SK-N-DZ (cell line): ENCODE results near the gene ZBTB7A.
"Not testable (repeated sequence)": the region's sequence is repeated elsewhere in the genome, so short reads cannot be mapped to it uniquely, and the experiment has no call there.

Source experiments
- DNase-seq: peaks from one replicate; pipeline ENCODE4 v3.0.0-alpha.2; 2015; ENCODE audit warnings: low spot score

Gene ZBTB7A

DNA sequence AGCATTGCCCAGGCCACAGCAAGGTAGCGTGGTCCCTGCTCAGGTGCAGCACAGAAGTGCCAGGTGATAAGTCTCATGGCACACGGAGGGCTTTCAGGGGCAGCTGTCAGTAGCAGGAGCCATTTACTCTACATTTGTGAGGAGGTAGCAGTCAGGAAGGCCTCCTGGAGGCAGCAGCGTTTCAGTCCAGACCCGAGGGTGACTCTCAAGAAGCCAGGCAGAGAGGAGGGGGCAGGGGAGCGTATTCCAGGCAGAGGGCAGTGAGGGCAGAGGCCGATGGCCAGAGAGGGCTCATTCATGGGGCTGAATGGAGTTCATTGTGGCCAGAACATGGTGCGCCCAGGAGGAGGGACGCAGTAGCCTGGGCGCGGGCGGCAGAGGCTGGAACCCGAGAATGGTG lies 50.2 kb downstream of the ZBTB7A start:
- no peak for DNase-seq

DNA sequence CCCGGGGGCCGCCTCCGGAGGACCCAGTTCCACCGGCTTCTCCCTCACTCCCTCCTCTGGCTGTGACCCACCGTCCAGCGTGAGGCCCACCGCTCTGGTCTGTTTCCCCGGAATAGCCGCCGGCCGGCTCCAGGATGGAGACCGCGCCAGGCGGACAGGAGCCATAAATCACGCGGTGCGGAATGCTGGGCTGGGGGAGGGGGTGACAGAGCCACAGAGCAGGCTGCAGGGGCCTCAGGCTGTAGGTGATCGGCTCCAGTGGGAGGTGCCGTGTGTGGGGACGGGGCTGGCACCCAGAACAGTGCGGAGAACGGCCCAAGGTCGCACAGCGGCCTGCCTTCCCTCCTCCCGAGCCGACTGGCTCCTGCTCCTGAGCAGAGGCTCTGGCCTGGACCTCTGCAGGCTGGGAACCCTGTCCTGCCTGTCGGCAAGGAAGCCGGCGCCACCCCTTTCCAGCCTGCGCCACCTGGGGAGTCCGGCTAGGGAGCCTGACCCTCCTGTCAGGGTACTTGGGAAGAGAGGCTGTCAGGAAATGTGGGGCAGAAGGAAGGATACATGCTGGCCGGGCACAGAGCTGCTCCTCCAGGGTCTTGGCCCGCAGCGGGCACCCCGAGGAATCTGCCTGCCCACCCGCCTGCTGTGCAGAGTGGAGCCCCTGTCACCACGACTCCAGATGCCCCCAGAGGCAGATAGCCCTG lies 50.8 kb downstream of the ZBTB7A start:
- DNase-seq: peak; percentile 55

DNA sequence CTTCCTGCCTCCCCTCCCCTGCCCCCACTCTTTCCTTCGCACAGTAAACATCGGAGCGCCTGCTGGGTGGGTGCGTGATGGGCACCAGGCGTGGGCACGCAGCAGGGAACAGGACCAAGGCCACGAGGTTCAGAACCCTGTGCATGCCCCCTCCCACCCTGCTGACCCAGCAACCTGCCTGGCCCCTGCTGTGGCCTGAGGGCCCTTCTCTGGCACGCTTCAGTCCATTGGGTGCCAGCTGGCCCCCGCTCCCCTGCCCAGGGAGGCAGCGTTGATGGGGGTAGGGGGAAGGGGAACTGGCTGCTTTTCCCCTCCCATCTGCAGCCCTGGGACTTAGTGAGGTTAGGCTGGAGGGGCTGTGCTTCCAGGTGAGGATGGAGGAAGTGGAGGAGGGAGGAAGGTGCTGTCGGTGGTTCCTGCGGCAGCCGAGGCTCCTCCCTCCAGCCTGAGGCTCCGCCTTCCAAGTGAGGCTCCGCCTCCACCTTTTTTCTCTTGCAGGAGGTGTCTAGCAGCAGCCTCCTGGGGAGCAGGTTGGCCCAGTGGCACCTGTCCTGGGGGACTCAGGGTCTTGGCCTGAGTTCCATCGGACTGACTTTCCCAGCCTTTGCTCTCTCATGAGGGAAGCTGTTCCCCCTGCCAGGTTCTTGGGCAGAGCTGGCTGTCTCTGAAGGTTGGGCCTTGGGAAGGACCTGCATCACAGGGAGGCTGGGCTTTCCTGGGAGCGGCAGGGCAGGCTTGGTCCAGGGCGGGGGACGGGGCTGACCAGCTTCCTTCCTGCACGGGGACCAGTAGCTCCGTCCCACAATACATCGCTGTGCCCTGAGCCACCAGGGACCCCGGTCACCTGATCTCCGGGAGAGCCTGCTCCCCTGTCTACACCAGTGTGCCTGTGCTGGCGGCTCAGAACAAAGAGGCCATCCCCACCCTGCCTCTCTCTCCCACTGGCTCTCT lies 51.9 kb downstream of the ZBTB7A start:
- DNase-seq: no peak

DNA sequence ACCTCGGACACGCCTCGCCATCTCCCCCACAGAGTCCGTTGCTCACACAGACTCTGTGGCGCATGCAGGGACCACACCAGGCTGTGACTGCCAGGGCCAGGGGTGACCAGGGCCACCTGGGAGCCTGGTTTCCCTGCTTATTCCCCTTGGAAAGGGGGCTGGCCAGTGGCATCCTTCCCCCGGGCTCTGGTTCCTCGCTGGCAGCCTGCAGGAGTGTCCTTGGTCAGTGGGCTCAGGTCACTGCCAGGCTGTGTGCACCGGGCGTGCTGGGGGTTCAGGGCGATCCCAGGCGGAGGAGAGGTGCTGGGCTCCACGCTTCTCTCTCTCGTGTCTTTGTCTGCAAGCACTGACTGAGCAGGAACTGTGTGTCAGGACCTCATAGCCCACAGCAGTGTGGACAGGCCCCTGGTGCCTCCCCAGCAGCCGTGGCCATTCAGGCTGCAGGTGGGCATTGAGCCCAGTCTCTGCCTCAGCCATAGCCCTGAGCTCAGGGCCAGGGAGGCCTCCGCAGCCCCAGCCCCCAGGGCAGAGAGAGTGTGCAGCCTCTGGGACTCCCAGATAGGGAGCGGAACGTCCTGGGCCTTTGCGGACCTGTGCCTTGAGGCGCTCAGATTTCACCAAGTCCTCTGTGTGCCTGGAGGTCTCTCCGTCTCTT lies 52.7 kb downstream of the ZBTB7A start:
- DNase-seq: no peak

DNA sequence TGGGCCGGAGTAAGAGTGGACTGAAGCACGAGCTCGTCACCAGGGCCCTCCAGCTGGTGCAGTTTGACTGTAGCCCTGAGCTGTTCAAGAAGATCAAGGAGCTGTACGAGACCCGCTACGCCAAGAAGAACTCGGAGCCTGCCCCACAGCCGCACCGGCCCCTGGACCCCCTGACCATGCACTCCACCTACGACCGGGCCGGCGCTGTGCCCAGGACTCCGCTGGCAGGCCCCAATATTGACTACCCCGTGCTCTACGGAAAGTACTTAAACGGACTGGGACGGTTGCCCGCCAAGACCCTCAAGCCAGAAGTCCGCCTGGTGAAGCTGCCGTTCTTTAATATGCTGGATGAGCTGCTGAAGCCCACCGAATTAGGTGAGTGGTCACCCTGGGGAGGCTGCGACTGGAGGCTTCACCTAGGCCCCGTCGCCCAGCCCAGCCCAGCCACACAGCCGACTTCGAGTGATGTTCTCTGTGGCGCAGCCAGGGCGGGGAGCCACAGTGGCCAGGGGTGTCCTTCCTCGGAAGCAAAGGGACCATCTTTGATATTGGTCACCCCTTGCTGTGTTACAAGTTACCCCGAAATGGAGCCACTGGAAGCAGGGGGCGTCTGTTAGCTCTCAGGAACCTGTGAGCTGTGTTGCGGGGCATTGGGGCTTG lies 53.6 kb downstream of the ZBTB7A start:
- no peak for DNase-seq

DNA sequence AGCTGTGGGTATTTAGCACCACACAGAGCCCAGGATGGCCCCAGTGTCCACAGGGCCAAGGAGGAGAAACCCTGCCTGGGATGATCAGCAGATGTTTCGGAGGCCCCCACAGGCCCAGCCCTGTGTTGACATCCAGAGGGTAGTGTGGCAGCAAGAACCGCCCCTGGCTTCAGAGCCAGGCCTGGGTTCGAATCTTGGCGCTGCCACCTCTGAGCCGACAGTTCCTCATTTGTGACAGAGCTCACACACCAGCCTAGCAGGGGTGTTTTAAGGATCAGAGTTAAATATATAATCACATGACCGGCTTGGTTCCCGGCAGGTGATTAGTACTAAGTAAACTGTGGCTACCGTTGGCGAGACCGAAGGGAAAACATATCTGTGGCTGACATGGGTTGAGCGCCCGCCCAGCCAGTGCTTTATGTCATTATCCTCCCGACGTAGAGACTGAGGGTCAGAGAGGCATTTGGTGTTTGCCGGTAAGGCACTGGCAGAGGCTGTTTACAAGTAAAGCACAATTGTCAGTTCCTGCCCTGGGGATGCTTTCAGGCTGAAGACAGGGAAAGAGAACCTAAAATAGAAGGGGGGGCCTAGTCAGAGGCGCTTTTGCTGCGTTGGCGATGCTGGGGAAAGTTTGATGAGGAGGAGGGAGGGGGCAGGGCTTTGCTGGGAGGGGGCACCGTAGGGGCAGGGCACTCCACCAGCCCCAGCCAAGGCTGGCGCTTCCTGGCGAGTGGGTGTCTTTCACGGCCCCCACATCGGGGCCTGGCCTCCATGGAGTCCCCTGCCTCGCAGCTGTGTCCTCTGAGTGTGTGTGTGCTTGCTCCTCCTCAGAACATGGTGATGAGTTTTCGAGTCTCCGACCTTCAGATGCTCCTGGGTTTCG lies 54.4 kb downstream of the ZBTB7A start:
- no peak for DNase-seq

DNA sequence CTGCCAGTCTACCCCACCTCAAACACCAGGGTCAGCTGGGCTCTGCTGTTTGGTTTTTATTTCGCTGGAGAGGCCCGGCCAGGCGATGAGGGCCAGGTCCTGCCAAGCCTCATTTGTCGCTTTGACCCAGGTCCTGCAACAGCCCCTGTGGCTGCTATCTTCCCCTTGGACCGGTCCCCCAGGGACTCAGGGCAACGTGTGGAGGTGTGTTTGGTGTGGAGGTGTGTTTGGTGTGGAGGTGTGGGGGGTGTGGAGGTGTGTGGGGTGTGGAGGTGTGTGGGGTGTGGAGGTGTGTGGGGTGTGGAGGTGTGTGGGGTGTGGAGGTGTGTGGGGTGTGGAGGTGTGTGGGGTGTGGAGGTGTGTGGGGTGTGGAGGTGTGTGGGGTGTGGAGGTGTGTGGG lies 55.3 kb downstream of the ZBTB7A start:
- not testable (repeated sequence) for DNase-seq

DNA sequence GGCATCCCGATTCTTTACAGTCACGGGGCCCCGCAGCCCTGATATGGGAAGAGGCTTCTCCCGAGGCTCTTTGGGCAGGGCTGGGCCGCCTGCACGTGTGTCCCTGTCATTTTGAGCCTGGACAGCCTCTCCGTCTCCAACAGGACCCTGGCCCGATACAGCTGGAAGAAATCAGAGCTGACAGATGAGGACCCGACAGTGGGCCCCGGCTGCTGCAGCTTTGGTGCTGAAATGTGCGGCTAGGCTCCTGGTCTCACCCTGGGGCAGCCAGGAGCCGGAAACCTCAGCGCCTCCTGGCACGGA lies 55.9 kb downstream of the ZBTB7A start:
- DNase-seq: peak; percentile 52

DNA sequence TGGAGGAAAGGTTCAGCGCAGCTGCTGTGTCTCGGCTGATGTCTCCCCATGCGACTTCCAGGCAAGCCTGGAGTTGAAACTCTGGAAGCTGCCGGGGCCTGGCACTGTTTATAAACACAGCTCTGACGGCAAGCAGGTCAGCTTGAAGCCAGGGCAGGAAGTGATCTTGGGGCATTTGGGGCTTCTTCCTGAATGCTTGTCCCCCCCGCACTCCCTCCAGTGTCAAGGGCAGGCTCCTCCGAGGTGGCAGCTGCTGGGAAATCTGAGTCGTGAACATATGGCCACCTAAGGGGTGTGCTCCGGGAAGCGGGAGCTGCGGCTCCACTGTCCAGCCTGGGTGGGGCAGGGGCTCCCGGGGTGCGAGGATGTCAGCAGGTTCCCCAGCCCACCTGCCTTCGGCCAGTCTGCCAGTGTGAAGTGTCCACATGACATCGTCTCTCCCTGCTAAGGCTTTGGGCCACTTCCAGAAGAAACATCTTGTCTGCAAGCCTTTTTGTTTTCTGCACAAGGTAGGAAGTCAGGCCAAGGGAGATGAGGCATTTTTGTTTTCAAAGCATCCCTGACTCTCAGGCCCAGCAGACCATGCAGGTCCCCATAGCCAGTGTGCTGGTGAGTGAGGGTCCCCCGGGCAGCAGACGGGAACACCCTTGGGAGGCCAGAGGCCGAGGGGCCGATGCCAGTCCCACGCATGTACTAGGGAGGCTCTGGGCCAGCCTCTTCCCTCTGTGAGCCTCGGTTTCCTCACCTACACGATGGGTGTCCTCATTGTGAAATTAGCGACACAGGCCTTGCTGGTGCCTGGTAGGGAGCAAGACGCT lies 56.5 kb downstream of the ZBTB7A start:
- no peak for DNase-seq

DNA sequence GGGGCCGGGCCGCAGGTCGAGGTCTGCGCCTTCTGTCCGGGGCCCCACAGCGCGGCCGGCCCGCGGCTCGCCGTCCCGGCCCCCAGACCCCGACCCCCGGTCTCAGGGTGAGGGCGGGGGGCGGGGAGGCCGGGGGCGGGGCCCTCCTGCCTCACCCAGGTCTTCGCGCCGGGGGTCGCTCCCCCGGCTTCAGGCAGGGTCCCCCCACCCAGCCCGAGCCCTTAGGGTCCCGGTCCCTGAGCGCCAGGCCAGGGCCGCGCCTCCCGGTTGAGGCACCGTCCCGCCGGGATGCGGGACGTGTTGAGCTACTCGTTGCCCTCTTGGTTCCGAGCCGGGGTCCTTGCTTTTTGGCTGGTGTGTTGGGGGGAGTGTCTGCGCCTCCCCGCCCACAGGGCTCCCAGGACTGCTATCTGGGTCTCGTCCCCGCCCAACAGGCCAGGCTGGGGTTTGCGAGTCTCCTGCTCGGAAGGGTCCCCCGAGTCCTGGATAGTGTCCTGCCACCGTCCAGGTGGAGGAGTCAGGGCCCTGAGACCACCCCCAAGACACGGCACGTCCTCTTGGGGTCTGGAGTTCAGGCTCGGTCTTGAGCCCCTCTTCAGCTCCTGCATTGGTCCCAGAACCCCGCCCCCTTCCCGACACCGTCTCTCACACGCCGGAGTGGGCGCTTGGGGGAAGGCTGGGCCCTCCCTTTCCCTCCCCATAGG lies 58.7 kb downstream of the ZBTB7A start:
- no peak for DNase-seq

DNA sequence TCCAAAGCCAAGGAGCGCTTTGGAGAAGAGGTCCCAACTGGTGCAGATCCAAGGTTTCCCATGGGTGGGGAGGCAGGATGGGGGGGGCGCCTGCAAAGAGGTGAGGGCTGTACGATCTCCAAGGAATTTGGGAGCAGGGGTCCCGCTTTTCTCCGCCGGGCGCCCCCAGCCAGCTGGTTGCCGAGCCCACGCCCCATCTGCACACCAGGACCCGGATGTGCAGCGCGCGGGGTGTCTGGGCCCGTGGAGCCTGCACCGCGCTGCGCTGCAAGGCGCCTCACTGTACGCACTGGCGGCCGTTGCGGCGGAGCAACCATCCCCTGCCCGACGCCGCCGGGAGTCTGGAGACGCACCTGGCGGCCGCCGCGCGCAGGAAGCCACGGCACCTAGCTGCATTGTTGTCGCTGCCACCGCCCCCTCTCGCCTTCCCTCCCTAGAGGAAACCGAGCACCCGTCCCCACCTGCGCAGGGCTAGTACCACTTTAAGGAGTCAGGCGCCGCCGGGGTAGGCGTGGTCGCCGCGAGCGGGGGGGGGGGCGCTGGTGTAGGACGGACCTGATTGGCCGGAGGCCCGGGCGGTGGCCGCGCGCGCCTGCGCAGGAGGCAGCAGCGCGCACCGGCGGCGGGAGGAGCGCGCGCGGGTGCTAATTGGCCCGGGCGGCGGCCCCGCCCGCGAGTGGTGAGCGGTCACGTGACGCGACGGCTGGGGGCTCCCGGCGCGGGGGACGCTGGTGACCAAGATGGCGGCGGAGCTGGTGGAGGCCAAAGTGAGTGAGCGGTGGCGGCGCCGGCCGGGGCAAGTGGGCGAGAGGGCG lies 59.5 kb downstream of the ZBTB7A start, which contains the start of gene PIAS4:
Gene PIAS4 (plus strand): TSS at position 716 of the 815 bp plus-strand sequence. CDS start 25 bp downstream, at position 741.
- peak; percentile 88 for DNase-seq

DNA sequence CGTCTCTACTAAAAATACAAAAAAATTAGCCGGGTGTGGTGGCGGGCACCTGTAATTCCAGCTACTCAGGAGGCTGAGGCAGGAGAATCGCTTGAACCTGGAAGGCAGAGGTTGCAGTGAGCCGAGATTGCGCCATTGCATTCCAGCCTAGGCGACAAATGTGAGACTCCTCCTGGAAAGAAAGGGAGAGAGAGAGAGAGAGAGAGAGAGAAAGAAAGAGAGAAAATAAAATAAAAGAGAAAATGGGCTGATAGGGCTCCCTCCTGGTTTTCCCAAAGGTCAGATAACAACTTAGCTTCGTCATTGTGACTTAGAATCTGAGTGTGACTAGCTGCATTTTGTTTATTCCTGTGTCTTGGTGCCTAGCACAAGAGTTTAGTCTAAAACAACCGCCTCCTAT lies 61.3 kb downstream of the ZBTB7A start:
- not testable (repeated sequence) for DNase-seq

DNA sequence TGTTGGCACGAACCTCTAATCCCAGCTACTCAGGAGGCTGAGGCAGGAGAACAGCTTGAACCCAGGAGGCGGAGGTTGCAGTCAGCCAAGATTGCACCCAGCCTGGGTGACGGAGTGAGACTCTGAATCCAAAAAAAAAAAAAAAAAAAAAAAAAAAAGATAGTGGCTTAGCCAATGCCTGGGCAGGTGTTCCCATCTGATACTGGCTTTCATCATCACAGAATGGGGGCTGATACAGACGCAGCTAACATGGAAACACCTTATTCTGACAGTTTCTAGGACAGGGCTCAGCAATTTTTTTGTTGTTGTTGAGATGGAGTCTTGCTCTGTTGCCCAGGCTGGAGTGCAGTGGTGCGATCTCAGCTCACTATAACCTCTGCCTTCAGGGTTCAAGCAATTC lies 65.9 kb downstream of the ZBTB7A start:
- DNase-seq: not testable (repeated sequence)

DNA sequence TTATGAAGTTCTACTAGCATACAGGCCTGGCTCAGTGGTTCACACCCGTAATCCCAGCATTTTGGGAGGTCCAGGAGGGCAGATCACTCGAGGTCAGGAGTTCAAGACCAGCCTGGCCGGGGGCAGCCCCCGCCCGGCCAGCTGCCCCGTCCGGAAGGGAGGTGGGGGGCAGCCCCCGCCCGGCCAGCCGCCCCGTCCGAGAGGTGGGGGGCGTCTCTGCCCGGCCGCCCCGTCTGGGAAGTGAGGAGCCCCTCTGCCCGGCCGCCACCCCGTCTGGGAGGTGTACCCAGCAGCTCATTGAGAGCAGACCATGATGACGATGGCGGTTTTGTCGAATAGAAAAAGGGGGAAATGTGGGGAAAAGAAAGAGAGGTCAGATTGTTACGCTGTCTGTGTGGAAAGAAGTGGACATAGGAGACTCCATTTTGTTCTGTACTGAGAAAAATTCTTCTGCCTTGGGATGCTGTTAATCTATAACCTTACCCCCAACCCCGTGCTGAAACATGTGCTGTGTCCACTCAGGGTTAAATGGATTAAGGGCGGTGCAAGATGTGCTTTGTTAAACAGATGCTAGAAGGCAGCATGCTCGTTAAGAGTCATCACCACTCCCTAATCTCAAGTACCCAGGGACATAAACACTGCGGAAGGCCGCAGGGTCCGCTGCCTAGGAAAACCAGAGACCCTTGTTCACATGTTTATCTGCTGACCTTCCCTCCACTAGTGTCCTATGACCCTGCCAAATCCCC lies 67.9 kb downstream of the ZBTB7A start:
- DNase-seq: not testable (repeated sequence)

DNA sequence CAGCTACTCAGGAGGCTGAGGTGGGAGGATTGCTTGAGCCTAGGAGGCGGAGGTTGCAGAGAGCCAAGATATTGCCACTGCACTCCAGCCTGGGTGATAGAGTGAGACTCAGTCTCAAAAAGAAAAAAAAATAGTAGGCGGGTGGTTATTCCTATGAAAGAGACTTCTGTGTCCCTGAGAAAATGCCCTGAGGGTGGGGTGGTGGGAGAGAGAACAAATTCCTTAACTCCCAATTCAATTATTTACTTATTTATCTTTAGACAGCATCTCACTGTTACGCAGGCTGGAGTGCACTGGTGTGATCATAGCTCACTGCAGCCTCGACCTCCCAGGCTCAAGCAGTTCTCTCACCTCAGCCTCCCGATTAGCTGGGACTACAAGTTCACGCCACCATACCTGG lies 71.1 kb downstream of the ZBTB7A start:
- DNase-seq: no peak
